RKO (cell line): ENCODE data around the gene TAF5L.
A peak's percentile ranks its signal among the peaks of the same experiment; 100 is the strongest.
"Not testable (repeated sequence)": the region's sequence is repeated elsewhere in the genome, so short reads cannot be mapped to it uniquely, and the experiment has no call there.

Experiments used
- DNase-seq: peaks from one replicate; pipeline ENCODE4 v3.0.0-alpha.2; 2016; ENCODE audit warnings: low spot score

Gene TAF5L

GRCh38 chr1:229642376-229642775 lies 16.5 kb upstream of the TAF5L start:
- DNase-seq, result no peak

GRCh38 chr1:229641306-229641705 lies 15.4 kb upstream of the TAF5L start:
- no peak for DNase-seq

DNA sequence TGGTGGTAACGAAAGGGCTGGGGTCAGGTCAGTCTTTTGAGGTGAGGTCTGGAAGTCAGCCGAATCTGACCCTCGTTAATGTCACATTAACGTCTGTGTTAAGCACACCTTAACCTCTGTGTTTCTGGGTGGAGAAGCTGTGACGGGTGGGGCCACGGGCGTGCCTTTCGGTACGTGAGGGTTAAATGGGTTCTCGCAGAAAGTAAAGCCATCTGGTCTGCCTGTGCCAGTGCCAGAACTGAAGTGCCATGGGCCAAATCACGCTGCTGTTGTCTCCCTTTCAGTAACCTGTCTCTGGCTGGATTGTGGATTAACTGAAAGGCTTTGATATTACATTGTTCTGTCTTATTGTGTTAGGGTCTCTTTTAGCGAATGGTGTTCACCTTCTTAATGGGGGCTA lies 14.5 kb upstream of the TAF5L start:
- DNase-seq, result no peak

DNA sequence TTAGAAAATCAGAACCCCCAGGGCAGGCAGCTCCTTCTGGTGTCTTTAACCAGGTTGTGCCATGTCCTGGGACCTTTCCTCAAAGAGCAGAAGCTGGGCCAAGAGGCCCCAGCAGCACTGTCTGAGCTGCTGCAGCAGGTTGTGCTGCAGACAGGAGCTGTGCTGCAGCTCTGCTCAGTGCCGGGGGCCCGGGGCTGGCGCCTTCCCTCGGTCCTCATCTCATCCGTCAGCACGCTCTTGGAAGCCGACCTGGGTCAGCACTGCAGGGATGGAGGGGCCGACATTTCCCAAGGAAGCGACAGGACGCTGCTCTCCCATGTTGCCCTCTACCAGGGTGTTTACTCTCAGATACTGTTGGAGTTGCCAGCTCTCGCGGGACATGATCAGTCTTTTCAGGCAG lies 11.8 kb upstream of the TAF5L start:
- DNase-seq, result no peak

DNA sequence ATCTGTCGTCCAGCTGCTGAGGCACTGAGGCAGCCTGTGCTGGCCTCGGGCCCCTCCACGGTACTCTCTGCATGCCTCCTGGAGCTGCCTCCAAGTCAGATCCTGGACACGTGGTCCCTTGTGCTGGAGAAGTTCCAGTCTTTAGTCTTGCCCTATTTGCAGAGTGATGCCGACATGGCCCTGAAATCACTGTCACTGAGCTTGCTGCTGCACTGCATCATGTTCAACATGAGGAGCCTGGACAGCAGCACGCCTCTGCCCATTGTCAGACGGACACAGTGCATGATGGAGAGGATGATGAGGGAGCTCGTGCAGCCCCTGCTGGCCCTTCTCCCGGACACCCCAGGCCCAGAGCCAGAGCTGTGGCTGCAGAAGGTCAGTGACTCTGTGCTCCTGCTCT lies 10.1 kb upstream of the TAF5L start:
- DNase-seq, result no peak

GRCh38 chr1:229631966-229632365 lies 6.0 kb upstream of the TAF5L start:
- no peak for DNase-seq

DNA sequence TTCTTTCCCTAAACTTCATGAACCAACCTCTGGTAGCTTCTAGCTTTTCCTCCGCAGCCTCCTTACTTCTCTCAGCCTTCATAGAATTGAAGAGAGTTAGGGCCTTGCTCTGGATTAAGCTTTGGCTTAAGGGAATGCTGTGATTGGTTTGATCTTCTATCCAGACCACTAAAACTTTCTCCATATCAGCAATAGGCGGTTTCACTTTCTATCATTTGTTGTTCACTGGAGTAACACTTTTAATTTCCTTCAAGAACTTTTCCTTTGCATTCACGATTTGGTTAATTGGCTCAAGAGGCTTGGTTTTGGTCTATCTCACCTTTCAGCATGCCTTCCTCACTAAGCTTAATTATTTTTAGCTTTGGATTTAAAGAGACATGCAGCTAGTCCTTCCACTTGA lies 5.2 kb upstream of the TAF5L start:
- no peak for DNase-seq

DNA sequence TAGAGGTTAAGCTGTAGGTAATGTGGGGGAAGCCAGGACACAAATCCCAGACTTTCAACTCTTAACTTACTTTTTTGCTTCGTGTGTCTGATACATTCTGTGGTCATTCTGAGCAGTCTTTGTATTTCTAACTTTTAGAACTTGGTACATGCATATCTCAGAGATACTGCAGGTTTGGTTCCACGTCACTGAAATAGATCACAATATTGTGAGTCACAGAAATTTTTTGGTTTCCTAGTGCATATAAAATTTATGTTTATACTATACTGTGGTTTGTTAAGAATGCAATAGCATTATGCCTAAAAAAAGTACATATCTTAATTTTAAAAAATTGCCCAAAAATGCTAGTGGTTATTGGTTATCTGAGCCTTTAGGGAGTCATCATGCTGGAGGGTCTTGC lies 3.3 kb upstream of the TAF5L start:
- no peak for DNase-seq

GRCh38 chr1:229627003-229627402 lies 1.1 kb upstream of the TAF5L start:
- DNase-seq, result peak; percentile 45

- DNase-seq, result peak; percentile 70
Observed at GRCh38 chr1:229625071-229625914, 629 bp downstream of the TAF5L start.

DNA sequence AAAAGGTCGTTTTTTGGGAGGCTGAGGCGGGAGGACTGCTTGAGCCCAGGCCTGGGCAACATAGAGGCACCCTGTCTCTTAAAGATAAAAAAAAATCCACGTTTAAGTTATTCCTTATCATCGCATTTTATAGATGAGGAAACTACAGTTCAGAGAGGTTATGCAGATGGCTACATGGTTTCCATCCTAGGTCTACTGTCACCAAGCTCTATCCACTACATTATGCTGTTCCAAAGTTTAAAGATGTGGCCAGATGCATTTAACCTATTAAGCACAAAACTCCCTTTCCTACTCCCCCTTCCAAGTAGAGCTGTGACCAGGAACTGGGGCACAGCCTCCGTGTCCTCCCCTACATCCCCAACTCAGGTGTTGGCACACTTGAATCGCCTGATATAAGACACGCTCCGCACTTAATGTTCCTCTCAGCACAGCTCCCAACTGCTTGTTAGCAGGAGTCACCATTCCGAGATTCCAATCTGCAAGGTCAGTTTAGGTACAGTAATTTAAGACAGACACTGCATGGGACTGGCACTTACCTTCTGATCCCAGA lies 1.3 kb downstream of the TAF5L start:
- no peak for DNase-seq

- DNase-seq, result no peak
Observed at GRCh38 chr1:229623838-229624237, 2.1 kb downstream of the TAF5L start.

- no peak for DNase-seq
Observed at GRCh38 chr1:229623225-229623624, 2.7 kb downstream of the TAF5L start.

DNA sequence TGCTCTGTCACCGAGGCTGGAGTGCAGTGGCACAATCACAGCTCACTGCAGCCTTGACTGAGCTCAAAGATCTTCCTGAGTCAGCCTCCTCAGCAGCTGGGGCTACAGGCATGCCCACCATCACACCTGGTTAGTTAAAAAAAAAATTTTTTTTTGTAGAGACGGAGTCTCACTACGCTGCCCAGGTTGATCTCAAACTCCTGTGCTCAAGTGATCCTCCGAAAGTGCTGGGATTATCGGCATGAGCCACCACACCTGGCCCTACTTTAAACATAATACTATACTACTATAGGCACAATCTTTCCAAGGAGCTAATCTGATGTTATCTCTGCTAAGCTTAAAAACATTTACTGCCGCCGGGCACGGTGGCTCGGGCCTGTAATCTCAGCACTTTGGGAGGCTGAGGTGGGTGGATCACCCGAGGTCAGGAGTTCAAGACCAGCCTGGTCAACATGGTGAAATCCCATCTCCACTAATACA lies 3.2 kb downstream of the TAF5L start:
- DNase-seq, result not testable (repeated sequence)

DNA sequence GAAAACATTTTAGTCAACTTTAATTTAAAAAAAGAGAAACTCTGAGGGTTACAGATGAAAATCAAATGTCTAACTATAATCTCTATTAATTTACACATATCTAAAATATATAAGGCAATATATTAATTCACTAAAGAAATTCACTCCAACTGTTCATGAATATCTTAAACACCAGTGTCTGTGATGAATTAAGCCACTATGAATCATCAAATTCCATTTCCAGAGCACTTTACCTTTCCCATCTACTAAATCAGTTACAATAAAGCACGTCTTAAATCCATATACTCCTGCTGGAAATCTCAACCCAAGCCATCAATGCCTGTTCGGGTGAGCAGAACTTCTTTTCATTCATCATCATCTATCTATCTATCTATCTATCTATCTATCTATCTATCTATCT lies 4.3 kb downstream of the TAF5L start:
- no peak for DNase-seq

DNA sequence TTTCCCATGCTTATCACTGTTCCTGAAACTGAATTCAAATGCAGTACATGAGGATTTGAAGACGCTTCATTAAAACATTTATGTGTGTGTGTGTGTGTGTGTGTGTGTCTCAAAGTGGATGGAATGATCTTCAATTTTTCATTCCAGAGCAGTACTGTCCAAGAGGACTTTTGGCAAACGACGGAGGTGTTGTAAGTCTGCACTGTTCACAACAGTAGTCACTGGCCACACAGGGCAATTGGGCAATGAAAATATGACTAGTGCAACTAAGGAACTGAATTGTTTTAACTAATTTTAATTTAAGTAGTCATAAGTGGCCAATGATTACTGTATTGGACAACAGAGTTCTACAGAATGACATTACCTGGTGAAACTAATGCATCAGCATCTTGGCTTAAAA lies 5.0 kb downstream of the TAF5L start:
- DNase-seq, result no peak

DNA sequence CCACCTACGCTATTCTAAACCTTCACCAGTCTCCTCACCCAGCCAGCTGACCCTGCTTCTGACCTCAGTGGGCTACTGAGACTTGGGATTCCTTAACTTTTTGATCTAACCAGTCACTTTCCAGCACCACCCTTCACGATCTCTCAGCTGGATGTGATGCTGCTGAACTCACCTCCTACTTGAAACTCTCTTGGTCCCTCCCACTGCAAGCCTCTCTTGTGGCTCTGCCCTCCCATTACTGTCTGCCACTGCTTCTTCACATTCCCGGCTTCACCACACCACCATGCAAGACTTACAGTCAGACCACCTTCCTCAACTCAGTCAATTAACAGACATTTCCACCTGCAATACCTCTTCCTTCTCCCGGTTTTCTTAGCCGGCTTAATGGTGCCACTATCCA lies 6.3 kb downstream of the TAF5L start:
- no peak for DNase-seq

DNA sequence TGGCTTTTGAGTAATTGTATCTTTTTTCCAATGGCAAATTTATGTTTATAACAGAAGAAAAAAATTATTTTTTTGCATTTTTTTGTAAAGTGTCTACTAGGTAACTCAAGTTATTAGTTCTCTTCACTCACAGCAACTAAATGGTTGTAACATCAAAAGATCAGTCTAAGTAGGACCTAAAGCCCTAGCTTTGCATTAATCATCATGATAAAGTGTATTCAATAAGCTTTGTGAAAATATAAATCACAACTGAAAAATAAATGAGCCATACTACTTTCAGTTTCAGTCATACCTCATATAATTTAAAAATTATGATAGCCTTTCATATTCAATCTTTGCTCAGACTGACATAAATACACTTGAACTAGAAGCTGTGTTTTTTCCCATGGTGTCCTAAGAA lies 6.9 kb downstream of the TAF5L start:
- DNase-seq, result no peak

GRCh38 chr1:229617351-229618100 lies 8.4 kb downstream of the TAF5L start:
- DNase-seq, result no peak

GRCh38 chr1:229614701-229615100 lies 11.2 kb downstream of the TAF5L start:
- no peak for DNase-seq

- DNase-seq, result no peak
Observed at GRCh38 chr1:229613938-229614337, 12.0 kb downstream of the TAF5L start.

DNA sequence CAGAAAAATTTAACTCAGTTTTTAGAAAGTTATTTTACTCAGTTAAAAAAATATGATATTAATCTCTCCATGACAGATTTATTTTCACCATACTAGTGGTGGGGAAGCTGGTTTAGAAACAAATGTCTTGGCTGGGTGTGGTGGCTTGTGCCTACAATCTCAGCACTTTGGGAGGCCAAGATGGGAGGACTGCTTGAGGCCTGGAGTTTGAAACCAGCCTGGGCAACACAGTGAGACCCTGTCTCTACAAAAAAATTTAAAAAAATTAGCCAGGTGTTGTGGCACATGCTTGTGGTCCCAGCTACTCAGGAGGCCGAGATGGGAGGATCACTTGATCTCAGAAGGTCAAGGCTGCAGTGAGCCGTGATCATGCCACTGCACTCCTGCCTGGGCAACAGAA lies 17.3 kb downstream of the TAF5L start:
- no peak for DNase-seq

DNA sequence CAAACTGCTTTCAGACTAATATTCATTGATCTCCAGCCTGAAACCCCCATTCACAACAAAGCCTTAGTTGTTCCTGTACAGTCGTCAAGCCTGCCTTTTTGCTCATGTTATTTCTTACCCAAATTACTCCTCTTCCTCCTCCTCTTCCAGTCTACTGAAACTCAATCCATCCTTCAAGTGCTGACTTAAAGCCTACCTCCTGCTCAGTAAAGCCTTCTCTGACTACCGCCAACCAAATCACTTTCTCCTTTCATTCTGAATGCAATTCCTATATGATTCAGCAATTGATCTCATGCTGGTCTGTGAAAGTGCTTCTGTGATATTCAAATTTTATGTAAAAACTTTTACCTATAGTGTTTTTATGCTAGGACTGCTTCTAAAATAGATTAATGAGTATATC lies 18.6 kb downstream of the TAF5L start:
- no peak for DNase-seq
